HCT116 (cell line): ENCODE measurements around the gene PRDX6. TPM values are rescaled to one million over a fixed set of nuclear protein-coding genes. Genes with fewer than 3 reads are reported as not detected.

Experiments
- ATAC-seq: fragments of 200-7000 bp; cut with Tn5 transposase; 2 replicates; pipeline ENCODE4 v1.9.1; 2020; ENCODE audit warnings: mild to moderate bottlenecking, moderate library complexity
- Bru-seq: library from RNA; stranded (reverse); fragments of 400-500 nt; gene quantifications from one replicate; lab custom pipeline; 2021; lab: Mats Ljungman, UMichigan
- BruChase-seq, 2 experiments: library from RNA; stranded (reverse); fragments of 400-500 nt; gene quantifications; one replicate each; lab custom pipeline; 2021; lab: Mats Ljungman, UMichigan
- BruUV-seq: library from RNA; stranded (reverse); fragments of 400-500 nt; replicated peaks from 2 replicates; lab custom pipeline; 2021; lab: Mats Ljungman, UMichigan
- CTCF ChIA-PET: fragments of 300-600 bp; sonication (Branson Sonifier 250); formaldehyde crosslinking; loops from one replicate; lab custom pipeline; 2021; ENCODE audit warnings: antibody characterized with exemption; lab: Charles Lee
- POLR2A ChIA-PET: fragments of 300-600, 350-600 bp; sonication (Branson Sonifier 250); formaldehyde crosslinking; loops from one replicate; lab custom pipeline; 2021; ENCODE audit warnings: antibody characterized with exemption; lab: Charles Lee
- RAD21 ChIA-PET, 2 experiments: fragments of 300-600 bp; sonication (Branson Sonifier 250); formaldehyde crosslinking; loops; one replicate each; lab custom pipeline; 2023; ENCODE audit warnings: low total read pairs in 2 of 2; ENCODE audit not compliant: uncharacterized antibody in 2 of 2, unreplicated experiment in 2 of 2, low non-redundant PET in 1 of 2; lab: Charles Lee
- DNase-seq: peaks from one replicate; pipeline ENCODE4 v3.0.0-alpha.2; 2010; ENCODE audit warnings: low read depth, low spot score
- H2AFZ ChIP-seq: fragments of 200-600 bp; shearing (Covaris generic), sonication (generic); 2 replicates; pipeline ENCODE4 v1.6.1; 2017; ENCODE audit warnings: low read depth, mixed run types, mixed read lengths, antibody characterized with exemption, low read length; ENCODE audit not compliant: poor library complexity, severe bottlenecking
- H3K27ac ChIP-seq: 2 replicates; pipeline ENCODE4 v1.5.1; 2012; ENCODE audit warnings: low read depth, low read length
- H3K27me3 ChIP-seq: fragments of 200-600 bp; sonication (generic); 2 replicates; pipeline ENCODE4 v1.6.1; 2016; ENCODE audit warnings: mixed run types, low read length, mixed read lengths; ENCODE audit not compliant: insufficient read depth
- H3K36me3 ChIP-seq, 2 experiments: fragments of 200-500 bp in 1 of 2; fragments of 200-600 bp in 1 of 2; sonication (Bioruptor generic) in 1 of 2; sonication (generic) in 1 of 2; 2 replicates each; pipeline versions ENCODE4 v1.5.1 to v1.6.1; 2014 to 2016; ENCODE audit warnings: low read length in 2 of 2, inconsistent platforms in 1 of 2, mixed read lengths in 1 of 2, mixed run types in 1 of 2; ENCODE audit not compliant: insufficient read depth in 2 of 2, control insufficient read depth in 1 of 2
- H3K4me1 ChIP-seq, 2 experiments: fragments of 200-600 bp in 1 of 2; sonication (generic) in 1 of 2; 2 replicates each; pipeline versions ENCODE4 v1.5.1 to v1.6.1; 2012 to 2017; ENCODE audit warnings: low read length in 2 of 2, inconsistent platforms in 1 of 2, mild to moderate bottlenecking in 1 of 2, mixed read lengths in 1 of 2, mixed run types in 1 of 2, moderate library complexity in 1 of 2; ENCODE audit not compliant: insufficient read depth in 2 of 2, control insufficient read depth in 1 of 2
- H3K4me2 ChIP-seq: fragments of 200-600 bp; sonication (generic); 2 replicates; pipeline ENCODE4 v1.6.1; 2017; ENCODE audit warnings: mixed run types, low read length, mixed read lengths
- H3K4me3 ChIP-seq, 2 experiments: fragments of 200-600 bp in 1 of 2; sonication (generic) in 1 of 2; replicated peaks in 1 of 2; 2 replicates each; pipeline ENCODE4 v1.5.1; 2011 to 2016; ENCODE audit warnings: low read length in 2 of 2, control low read depth in 1 of 2, low read depth in 1 of 2, mild to moderate bottlenecking in 1 of 2, mixed read lengths in 1 of 2, mixed run types in 1 of 2
- H3K79me2 ChIP-seq: fragments of 200-600 bp; sonication (generic); 2 replicates; pipeline ENCODE4 v1.6.1; 2017; ENCODE audit warnings: mild to moderate bottlenecking, mixed run types, low read length, moderate library complexity, mixed read lengths; ENCODE audit not compliant: insufficient read depth
- H3K9ac ChIP-seq: fragments of 200-600 bp; sonication (generic); 2 replicates; pipeline ENCODE4 v1.6.1; 2016; ENCODE audit warnings: low read length, mixed read lengths
- H3K9me2 ChIP-seq: fragments of 200-600 bp; sonication (generic), shearing (Covaris generic); 2 replicates; pipeline ENCODE4 v1.6.1; 2017; ENCODE audit warnings: mixed run types, mild to moderate bottlenecking, moderate library complexity; ENCODE audit not compliant: insufficient read depth
- H3K9me3 ChIP-seq, 2 experiments: fragments of 200-500 bp in 1 of 2; fragments of 200-600 bp in 1 of 2; sonication (Bioruptor generic) in 1 of 2; sonication (generic) in 1 of 2; 2 replicates each; pipeline ENCODE4 v1.6.1; 2014 to 2017; ENCODE audit warnings: low read length in 2 of 2, mixed read lengths in 2 of 2, inconsistent platforms in 1 of 2, low read depth in 1 of 2, mild to moderate bottlenecking in 1 of 2, mixed run types in 1 of 2, moderate library complexity in 1 of 2; ENCODE audit not compliant: control insufficient read depth in 1 of 2, insufficient read depth in 1 of 2
- H4K20me1 ChIP-seq: fragments of 200-600 bp; sonication (generic), shearing (Covaris generic); 2 replicates; pipeline ENCODE4 v1.6.1; 2017; ENCODE audit warnings: mixed run types, mild to moderate bottlenecking, moderate library complexity; ENCODE audit not compliant: insufficient read depth
- CBX3 ChIP-seq: IDR thresholded peaks from 2 replicates; pipeline ENCODE4 v1.6.1; 2012; ENCODE audit warnings: low read depth
- CEBPB ChIP-seq: IDR thresholded peaks from 2 replicates; pipeline ENCODE4 v1.6.1; 2012; ENCODE audit warnings: low read depth
- CTCF ChIP-seq, 3 experiments: fragments of 200-600 bp in 1 of 3; sonication (generic) in 1 of 3; IDR thresholded peaks in 2 of 3; conservative IDR thresholded peaks in 1 of 3; 2 replicates each; pipeline ENCODE4 v1.5.1; 2012 to 2017; ENCODE audit warnings: low read depth in 2 of 3, low read length in 2 of 3, antibody characterized with exemption in 1 of 3, borderline replicate concordance in 1 of 3, control low read depth in 1 of 3, mild to moderate bottlenecking in 1 of 3, mixed read lengths in 1 of 3, mixed run types in 1 of 3, moderate library complexity in 1 of 3; ENCODE audit not compliant: insufficient read depth in 1 of 3
- EGR1 ChIP-seq: IDR thresholded peaks from 2 replicates; pipeline ENCODE4 v1.6.1; 2012; ENCODE audit warnings: low read depth
- ELF1 ChIP-seq: IDR thresholded peaks from 2 replicates; pipeline ENCODE4 v1.6.1; 2012; ENCODE audit warnings: low read depth, borderline replicate concordance
- EZH2 ChIP-seq: fragments of 200-600 bp; sonication (generic); IDR thresholded peaks from 2 replicates; pipeline ENCODE4 v1.6.1; 2017; ENCODE audit warnings: antibody characterized with exemption, mixed run types
- EZH2phosphoT487 ChIP-seq: fragments of 200-600 bp; IDR thresholded peaks from 2 replicates; pipeline ENCODE4 v1.6.1; 2018; ENCODE audit warnings: antibody characterized with exemption, borderline replicate concordance
- MAX ChIP-seq: IDR thresholded peaks from 2 replicates; pipeline ENCODE4 v1.6.1; 2012
- POLR2A ChIP-seq: IDR thresholded peaks from 2 replicates; pipeline ENCODE4 v1.7.0; 2011; ENCODE audit warnings: borderline replicate concordance; ENCODE audit not compliant: insufficient read depth, insufficient read length; ENCODE audit errors: extremely low read depth
- POLR2AphosphoS5 ChIP-seq: IDR thresholded peaks from 2 replicates; pipeline ENCODE4 v1.6.1; 2011; ENCODE audit warnings: mild to moderate bottlenecking, low read depth, low read length, moderate library complexity
- RAD21 ChIP-seq: IDR thresholded peaks from 2 replicates; pipeline ENCODE4 v1.6.1; 2012; ENCODE audit warnings: low read depth, mild to moderate bottlenecking
- REST ChIP-seq: IDR thresholded peaks from 2 replicates; pipeline ENCODE4 v1.6.1; 2012; ENCODE audit warnings: low read depth
- SIN3A ChIP-seq: IDR thresholded peaks from 2 replicates; pipeline ENCODE4 v1.6.1; 2012; ENCODE audit warnings: low read depth
- TCF7L2 ChIP-seq: IDR thresholded peaks from 2 replicates; pipeline ENCODE4 v1.7.0; 2011; ENCODE audit warnings: borderline replicate concordance, inconsistent platforms; ENCODE audit not compliant: insufficient read depth, insufficient read length; ENCODE audit errors: extremely low read depth
- YY1 ChIP-seq: IDR thresholded peaks from 2 replicates; pipeline ENCODE4 v1.6.1; 2011; ENCODE audit warnings: low read length, low read depth, moderate library complexity, mild to moderate bottlenecking; ENCODE audit not compliant: insufficient replicate concordance; ENCODE audit errors: extremely low read depth
- ZFX ChIP-seq: fragments of 450-650 bp; IDR thresholded peaks from 2 replicates; pipeline ENCODE4 v1.6.1; 2017
- intact Hi-C: fragments of 100-400 bp; cut with micrococcal nuclease; formaldehyde crosslinking; loops from 2 replicates; pipeline ENCODE4 v1.10.0; 2022
- long read RNA-seq: library from polyadenylated mRNA; unstranded; transcript quantifications from one replicate; pipeline ENCODE4 v2.0.0, GENCODE V29; 2021; ENCODE audit not compliant: unreplicated experiment
- polyA plus RNA-seq: library from polyadenylated mRNA; unstranded; fragments of >200 nt; gene quantifications from 2 replicates; pipeline ENCODE4 v1.2.1, GENCODE V29; 2012; ENCODE audit warnings: missing spikeins
- total RNA-seq: library from RNA; stranded (reverse); gene quantifications from one replicate; pipeline ENCODE4 v1.2.1, GENCODE V29; 2021; ENCODE audit not compliant: unreplicated experiment

PRDX6 gene
- total RNA-seq (286 TPM), Bru-seq, nascent RNA (percentile 97 among the genes with signal in this experiment), BruChase-seq, experiment 1, labeled RNA remaining after a 6-hour chase (percentile 97 among the genes with signal in this experiment), BruChase-seq, experiment 2, labeled RNA remaining after a 2-hour chase (percentile 95 among the genes with signal in this experiment)
- 201 and 232 TPM in 2 replicates for polyA plus RNA-seq
- long read RNA-seq, transcript PRDX6-203 (4 exons, 859 nt), result minor isoform, 6 of 322 reads
- long read RNA-seq, transcript PRDX6-201 (5 exons, 1,751 nt), result major isoform, 296 of 322 reads
- long read RNA-seq, partial matches to known transcripts, result 5 of 322 reads
- long read RNA-seq, other reads (novel, unspliced or antisense), result 15 of 322 reads

GRCh38 chr1:173477286-173478093 is at the start of gene PRDX6:
Gene PRDX6 (plus strand): TSS chr1:173477335. CDS start chr1:173477398, 63 bp downstream.
- no peaks in the 10 kb centered on the region; the same call in 1 of the 2 replicates for H4K20me1 ChIP-seq
- H3K9me3 ChIP-seq, result no peaks in the 10 kb centered on the region
- H3K27ac ChIP-seq, result peak within 1 kb of the TSS; percentile 87
- H2AFZ ChIP-seq, result no peak within 1 kb of the TSS
- ChIA-PET POLR2A (no interaction called here), CTCF (no interaction called here), RAD21 (interaction anchor here in 1 of 2 experiments (0.6 kb wide), 1 partner anchor 186 kb away, joined by 4 read pairs; no protein-coding TSS in a partner anchor)
- no peaks in the 10 kb centered on the region for H3K9me2 ChIP-seq
- H3K4me3 ChIP-seq, result peak within 1 kb of the TSS; percentile 81 to 90
- peak within 1 kb of the TSS; percentile 92 for H3K4me2 ChIP-seq
- H3K4me1 ChIP-seq, result peaks cover 10 to 36% of the 10 kb centered on the region in 2 experiments
- peak within 1 kb of the TSS; percentile 95 for H3K9ac ChIP-seq
- intact Hi-C loops, result loop anchor here (5.0 kb wide), 2 partner anchors 45 to 345 kb away; partner anchors contain the start of genes CENPL and DARS2
- H3K36me3 ChIP-seq, result peaks cover 23% of the 10 kb centered on the region in 2 experiments
- H3K27me3 ChIP-seq, result no peaks in the 10 kb centered on the region
- peak; percentile 75 for ATAC-seq
- TF ChIP-seq YY1 (peak; percentile 54), POLR2A (peak; percentile 79), EGR1 (peak; percentile 62; the same call in 1 of the 2 replicates), TCF7L2 (peak; percentile 31), CTCF (IDR thresholded peaks at IDR 0.05 in 2 of 3, conservative IDR thresholded peaks at IDR 0.05 in 1 of 3; ENCODE audit: borderline replicate concordance in 1 of 3, insufficient read depth in 1 of 3, low read depth in 2 of 3, low read length in 2 of 3) (no peak), ELF1 (no peak), ZFX (peak; percentile 81), EZH2phosphoT487 (no peak), REST (no peak), MAX (peak; percentile 20), RAD21 (no peak), POLR2AphosphoS5 (peak; percentile 97), SIN3A (peak; percentile 75; the same call in 1 of the 2 replicates), EZH2 (no peak), CBX3 (no peak), CEBPB (no peak)
- peaks cover 53% of the 10 kb centered on the region for H3K79me2 ChIP-seq
- BruUV-seq, result no TSS peak
- peak; percentile 2 for DNase-seq
